Measurements from ENCODE around the gene TSPAN6. TPM values are rescaled to one million over a fixed set of nuclear protein-coding genes. Genes with fewer than 3 reads are reported as not detected.

TSPAN6 gene
- total and polyA plus RNA-seq, 9 of the 15 experiments (the other 6 are each of a cell fraction or from before 2014, with no cell fraction given): 0.04 to 0.68 (median 0.11) TPM; not detected in 6

GRCh38 chrX:100650841-100651240, 14.2 kb upstream of the TSPAN6 start (continued):
- no peak for TF ChIP-seq ZNF785 (CRISPR knock-in tag; IDR thresholded peaks at IDR 0.05)
- TF ChIP-seq SMAD2 (IDR thresholded peaks at IDR 0.05; ENCODE audit: low read depth, low read length): no peak
- TF ChIP-seq ZNF212 (CRISPR knock-in tag; IDR thresholded peaks at IDR 0.05): no peak
- TF ChIP-seq ILK (tag; IDR thresholded peaks at IDR 0.05; ENCODE audit: borderline replicate concordance, low read depth): no peak
- TF ChIP-seq ZNF561 (CRISPR knock-in tag; conservative IDR thresholded peaks at IDR 0.05): no peak
- no peak for TF ChIP-seq CBX5 (IDR thresholded peaks at IDR 0.05; ENCODE audit: borderline replicate concordance, low read depth)
- TF ChIP-seq NFYB (IDR thresholded peaks at IDR 0.05; ENCODE audit: extremely low read depth, insufficient read length): no peak
- TF ChIP-seq SIRT6 (IDR thresholded peaks at IDR 0.05; ENCODE audit: low read depth, low read length): no peak
- no peak for TF ChIP-seq BRD4 (IDR thresholded peaks at IDR 0.05)
- no peak for TF ChIP-seq U2AF2 (optimal IDR thresholded peaks at IDR 0.05; ENCODE audit: low read depth, low read length)
- no peak for TF ChIP-seq POLR2H (tag; IDR thresholded peaks at IDR 0.05; ENCODE audit: low read depth)

DNA sequence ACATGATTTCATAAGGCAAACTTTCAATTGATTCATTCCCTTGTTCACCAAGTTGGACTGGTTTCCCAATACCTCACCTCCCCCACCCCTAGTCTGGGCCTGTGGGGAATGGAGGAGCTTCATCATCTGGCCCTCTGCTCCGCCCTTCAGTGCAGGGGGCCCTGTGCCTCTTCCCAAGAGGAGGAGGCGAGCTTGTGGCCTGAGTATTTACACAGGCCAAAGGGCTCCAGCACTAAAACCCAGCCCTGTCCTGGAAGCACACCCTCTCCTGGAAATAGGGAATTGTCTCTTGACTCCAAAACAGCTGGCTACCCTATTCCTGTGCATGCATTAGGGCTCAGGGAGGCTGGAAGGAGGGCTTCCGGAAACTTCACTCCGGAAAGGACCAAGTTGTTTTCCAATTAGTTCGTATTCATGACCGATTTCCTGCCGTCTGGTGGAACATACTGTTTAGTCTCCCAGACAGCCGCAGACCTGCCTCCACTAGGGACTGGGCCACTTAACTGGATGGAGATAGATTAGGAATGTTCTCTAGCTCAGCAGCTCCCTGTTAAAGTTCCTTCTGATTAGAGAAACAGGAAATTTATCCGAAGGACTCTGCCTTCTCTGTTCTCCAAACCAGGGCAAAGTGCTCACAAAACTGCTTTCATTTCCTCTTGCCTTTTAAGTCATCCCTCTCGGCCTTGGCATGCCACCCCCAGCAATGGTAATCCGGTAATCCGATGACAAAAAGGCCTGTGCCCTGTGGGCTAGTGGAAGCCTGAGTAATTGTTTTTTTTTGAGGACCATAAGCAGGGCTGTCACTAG, 13.1 kb upstream of the TSPAN6 start:
- ChIA-PET CTCF (ENCODE audit: low intra/inter-chr PET ratio) (no interaction called here), POLR2A (no interaction called here)
- no TSS peak for BruUV-seq (replicated peaks)
- Histone ChIP-seq H3K9me3 (replicated peaks; ENCODE audit: control insufficient read depth, insufficient read depth, low read depth, low read length) (no peaks in the 10 kb centered on the region), H3K9ac (ENCODE audit: insufficient read depth in 1 of 2, low read depth in 2 of 2, low read length in 2 of 2) (no peak overlapping the region), H3K27me3 (ENCODE audit: control insufficient read depth in 2 of 2, insufficient read depth in 2 of 2, low read length in 2 of 2) (no peaks in the 10 kb centered on the region), H4K20me1 (replicated peaks; ENCODE audit: control insufficient read depth, insufficient read depth, low read length) (no peaks in the 10 kb centered on the region), H2AFZ (ENCODE audit: low read depth, low read length) (no peak overlapping the region), H3K4me3 (no peak overlapping the region), H3K36me3 (ENCODE audit: control insufficient read depth, insufficient read depth, low read length) (no peaks in the 10 kb centered on the region), H3K4me1 (replicated peaks in 1 of 2; ENCODE audit: control insufficient read depth in 2 of 2, insufficient read depth in 2 of 2, low read length in 2 of 2) (no peaks in the 10 kb centered on the region), H3K9me1 (ENCODE audit: control insufficient read depth, insufficient read depth, low read length) (no peaks in the 10 kb centered on the region), H3K4me2 (ENCODE audit: insufficient read depth, low read length) (no peak overlapping the region), H3K79me2 (ENCODE audit: control insufficient read depth, insufficient read depth, low read length) (no peaks in the 10 kb centered on the region), H3K27ac (ENCODE audit: extremely low read depth, low read depth, low read length) (no peak overlapping the region)
- in situ Hi-C loops (cut with MboI) (no loop called here), intact Hi-C loops (cut with micrococcal nuclease) (no loop called here)
- ATAC-seq (no peak), FAIRE-seq (no peak), DNase-seq (ENCODE audit: extremely low read depth in 1 of 4, low spot score in 3 of 4) (no peak)
- 4% methylated on average over 8 of the region's 12 CpGs for WGBS (ENCODE audit: insufficient coverage, low coverage, missing lambda C conversion rate)
- no peak for TF ChIP-seq ETV5 (CRISPR knock-in tag; IDR thresholded peaks at IDR 0.05; ENCODE audit: low read depth)
- no peak for TF ChIP-seq CHCHD3 (CRISPR knock-in tag; IDR thresholded peaks at IDR 0.05)
- no peak for TF ChIP-seq HMG20B (CRISPR knock-in tag; IDR thresholded peaks at IDR 0.05)
- no peak for TF ChIP-seq C11orf30 (IDR thresholded peaks at IDR 0.05; ENCODE audit: low read depth)
- TF ChIP-seq, protein P1, sequence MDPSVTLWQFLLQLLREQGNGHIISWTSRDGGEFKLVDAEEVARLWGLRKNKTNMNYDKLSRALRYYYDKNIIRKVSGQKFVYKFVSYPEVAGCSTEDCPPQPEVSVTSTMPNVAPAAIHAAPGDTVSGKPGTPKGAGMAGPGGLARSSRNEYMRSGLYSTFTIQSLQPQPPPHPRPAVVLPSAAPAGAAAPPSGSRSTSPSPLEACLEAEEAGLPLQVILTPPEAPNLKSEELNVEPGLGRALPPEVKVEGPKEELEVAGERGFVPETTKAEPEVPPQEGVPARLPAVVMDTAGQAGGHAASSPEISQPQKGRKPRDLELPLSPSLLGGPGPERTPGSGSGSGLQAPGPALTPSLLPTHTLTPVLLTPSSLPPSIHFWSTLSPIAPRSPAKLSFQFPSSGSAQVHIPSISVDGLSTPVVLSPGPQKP (CRISPR knock-in tag; IDR thresholded peaks at IDR 0.05): no peak
- no peak for TF ChIP-seq E2F3 (CRISPR knock-in tag; IDR thresholded peaks at IDR 0.05)
- TF ChIP-seq NFXL1 (CRISPR knock-in tag; IDR thresholded peaks at IDR 0.05): no peak
- no peak for TF ChIP-seq ZNF282 (CRISPR knock-in tag; IDR thresholded peaks at IDR 0.05)
- no peak for TF ChIP-seq BACH1 (tag; IDR thresholded peaks at IDR 0.05)
- no peak for TF ChIP-seq LCOR (CRISPR knock-in tag; IDR thresholded peaks at IDR 0.05)
- no peak for TF ChIP-seq ATF7 (IDR thresholded peaks at IDR 0.05)
- TF ChIP-seq, protein P2, sequence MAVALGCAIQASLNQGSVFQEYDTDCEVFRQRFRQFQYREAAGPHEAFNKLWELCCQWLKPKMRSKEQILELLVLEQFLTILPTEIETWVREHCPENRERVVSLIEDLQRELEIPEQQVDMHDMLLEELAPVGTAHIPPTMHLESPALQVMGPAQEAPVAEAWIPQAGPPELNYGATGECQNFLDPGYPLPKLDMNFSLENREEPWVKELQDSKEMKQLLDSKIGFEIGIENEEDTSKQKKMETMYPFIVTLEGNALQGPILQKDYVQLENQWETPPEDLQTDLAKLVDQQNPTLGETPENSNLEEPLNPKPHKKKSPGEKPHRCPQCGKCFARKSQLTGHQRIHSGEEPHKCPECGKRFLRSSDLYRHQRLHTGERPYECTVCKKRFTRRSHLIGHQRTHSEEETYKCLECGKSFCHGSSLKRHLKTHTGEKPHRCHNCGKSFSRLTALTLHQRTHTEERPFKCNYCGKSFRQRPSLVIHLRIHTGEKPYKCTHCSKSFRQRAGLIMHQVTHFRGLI (CRISPR knock-in tag; IDR thresholded peaks at IDR 0.05): no peak
